Cortex of kidney (tissue), 1 donor: ENCODE results near the gene KRT222.

Experiments used
- DNase-seq: peaks from one replicate; lab custom pipeline; 2025; lab: John Stamatoyannopoulos, UW

Gene KRT222

DNA sequence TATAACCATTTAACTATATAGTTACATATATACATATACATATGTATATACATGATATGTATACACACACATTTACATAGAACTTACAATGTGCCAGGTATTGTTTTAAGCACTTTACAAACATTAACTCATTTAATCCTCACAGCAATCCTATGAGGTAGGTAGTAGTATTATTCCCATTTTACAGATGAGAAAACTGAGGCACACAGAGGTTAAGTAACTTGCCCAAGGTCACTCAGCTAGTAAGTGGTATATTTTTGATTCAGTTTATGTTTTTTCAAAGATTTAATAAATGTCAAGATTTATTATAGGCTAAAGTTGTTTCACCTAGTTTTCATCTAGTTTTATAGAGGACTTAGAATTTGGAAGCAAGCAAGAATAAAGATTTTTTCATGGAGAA is 6.6 kb downstream of the KRT222 start:
- no peak for DNase-seq

- DNase-seq = no peak
Observed at GRCh38 chr17:40651939-40652338, 13.0 kb downstream of the KRT222 start.

GRCh38 chr17:40648384-40648968 is 16.5 kb downstream of the KRT222 start:
- no peak for DNase-seq

DNA sequence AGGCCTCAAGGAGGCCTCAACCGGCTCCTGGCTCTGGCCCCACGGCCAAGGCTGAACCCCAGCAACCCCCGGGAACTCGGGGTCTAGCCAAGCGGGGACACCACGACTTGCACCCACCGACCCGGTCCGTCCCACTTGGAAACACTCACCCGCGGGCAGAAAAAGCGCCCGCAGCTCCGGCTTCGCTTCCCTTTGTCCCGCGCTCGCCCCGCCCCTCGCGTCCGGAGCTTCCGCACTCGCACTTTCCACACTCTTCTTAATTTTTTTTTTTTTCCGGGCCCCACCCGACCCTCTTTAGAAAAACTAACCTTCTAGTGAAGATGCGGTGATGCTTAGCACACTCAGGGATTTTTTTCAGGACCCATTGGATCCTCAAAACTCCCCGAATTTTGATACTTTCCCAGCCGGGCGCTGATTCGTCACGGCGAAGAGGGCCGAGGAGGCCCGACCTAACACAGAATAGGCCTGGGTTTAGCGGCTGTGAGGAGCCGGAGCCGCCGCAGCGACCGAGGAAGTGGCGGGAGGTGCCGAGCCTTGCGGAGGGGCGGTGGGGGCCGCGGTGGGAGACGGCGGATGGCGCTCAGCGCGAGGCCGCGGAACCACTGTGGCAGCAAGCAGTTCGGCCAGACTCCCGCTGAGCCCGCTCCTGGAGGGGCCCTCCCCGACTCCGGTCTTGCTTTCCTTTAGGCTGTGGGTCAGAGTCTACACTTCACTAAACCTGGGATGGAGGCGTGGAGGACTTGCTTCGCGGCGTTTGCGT is 17.2 kb downstream of the KRT222 start, which contains the start of gene SMARCE1:
SMARCE1 (minus strand) TSS at position 195 of the 760 bp plus-strand sequence. CDS start 2,016 bp downstream, outside the sequence.
- no peak for DNase-seq

DNA sequence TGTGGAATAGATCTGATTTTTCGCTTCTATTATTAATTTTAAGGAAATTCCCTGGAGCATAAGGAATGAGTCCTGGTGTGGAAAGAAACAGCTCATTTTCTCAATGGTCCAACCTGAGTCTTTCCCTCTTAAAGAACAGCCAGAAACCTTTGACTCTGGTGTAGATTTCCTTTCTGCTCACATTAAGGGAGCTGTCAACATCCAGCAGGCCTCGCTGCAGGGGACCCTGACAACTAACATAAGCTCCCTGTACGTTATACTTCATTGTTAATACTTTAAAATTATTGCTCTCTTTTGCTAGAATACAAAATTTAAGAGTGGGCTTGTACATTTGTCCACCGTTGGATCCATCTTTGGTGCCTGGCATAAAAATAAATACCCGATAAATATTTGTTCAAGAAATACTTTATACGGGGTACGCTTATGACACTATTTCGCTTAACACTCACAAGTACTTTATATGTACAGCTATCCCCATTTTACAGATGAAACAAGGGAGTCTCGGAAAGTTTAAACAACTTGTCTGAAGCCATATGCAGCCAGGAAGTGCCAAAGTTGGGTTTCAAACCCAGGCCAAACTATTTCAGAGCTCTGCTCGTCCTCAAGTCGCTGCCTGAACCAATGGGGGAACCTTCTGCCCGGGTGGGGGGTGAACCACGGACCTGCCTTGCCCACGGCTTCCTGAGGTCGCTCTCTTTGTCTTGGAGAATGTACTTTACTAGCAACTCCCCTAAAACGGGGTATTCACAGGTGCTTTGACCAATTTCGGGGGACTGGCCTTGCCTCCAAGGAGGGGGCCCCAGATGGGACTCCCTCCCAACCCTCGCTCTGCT is 18.0 kb downstream of the KRT222 start:
- DNase-seq = no peak

- no peak for DNase-seq
Observed at GRCh38 chr17:40645943-40646342, 19.0 kb downstream of the KRT222 start.

GRCh38 chr17:40645291-40645690 is 19.7 kb downstream of the KRT222 start:
- no peak for DNase-seq

- no peak for DNase-seq
Observed at GRCh38 chr17:40637931-40638330, 27.0 kb downstream of the KRT222 start.

DNA sequence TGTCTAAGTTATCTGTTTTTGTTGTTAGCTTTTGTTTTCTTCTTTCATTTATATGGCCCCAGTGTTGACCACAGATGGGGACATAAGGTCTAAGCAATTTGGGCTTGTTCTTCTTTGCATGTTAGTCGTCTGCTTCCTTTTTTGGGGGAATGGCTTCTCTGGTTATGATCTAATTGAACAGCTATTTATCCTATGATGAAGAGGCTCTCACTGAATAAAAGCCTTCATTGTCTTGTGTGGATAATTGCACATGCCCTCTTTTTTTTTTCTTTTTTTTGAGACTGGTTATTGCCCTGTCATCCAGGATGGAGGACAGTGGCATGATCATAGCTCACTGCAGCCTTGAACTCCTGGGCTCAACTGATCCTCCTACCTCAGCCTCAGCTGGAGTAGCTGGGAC is 31.1 kb downstream of the KRT222 start:
- DNase-seq = no peak

GRCh38 chr17:40632216-40632615 is 32.8 kb downstream of the KRT222 start:
- no peak for DNase-seq

DNA sequence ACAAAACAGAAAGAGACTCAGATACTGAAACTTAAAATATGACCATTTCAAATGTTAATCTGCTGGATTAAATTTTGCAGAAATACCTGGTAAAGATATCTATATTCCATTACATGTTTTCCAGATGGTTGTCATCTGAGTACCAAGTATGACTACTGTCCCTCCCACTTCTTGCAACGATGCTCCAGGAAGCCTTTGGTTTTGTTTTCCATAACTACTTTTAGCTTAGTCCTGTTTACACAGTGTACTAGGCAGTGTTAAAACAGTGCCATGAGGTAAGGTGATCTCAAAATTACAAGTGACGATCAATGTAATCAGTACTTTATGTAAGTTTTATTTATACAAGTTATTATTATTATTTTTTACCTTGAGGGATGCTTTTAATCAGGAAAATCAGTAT is 35.1 kb downstream of the KRT222 start:
- DNase-seq = no peak

DNA sequence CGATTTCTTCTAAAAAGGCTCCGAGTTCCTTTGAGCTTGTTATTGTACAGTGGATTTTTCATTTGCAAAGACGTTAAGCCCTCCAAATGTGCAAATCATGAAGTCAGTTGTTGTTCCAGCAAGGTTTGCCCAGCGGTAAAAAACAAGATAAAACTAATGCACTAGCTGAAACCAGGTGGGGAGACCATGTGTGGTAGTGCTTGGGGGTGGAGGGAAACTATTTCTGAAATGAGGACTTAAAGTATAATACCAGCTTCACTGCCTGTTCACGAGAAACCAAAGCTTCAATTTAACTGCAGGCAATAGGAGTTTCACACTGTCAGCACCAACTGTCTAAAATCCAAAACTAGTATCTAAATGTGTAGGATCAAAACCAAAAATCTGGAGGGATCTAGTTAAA is 39.7 kb downstream of the KRT222 start:
- no peak for DNase-seq

DNA sequence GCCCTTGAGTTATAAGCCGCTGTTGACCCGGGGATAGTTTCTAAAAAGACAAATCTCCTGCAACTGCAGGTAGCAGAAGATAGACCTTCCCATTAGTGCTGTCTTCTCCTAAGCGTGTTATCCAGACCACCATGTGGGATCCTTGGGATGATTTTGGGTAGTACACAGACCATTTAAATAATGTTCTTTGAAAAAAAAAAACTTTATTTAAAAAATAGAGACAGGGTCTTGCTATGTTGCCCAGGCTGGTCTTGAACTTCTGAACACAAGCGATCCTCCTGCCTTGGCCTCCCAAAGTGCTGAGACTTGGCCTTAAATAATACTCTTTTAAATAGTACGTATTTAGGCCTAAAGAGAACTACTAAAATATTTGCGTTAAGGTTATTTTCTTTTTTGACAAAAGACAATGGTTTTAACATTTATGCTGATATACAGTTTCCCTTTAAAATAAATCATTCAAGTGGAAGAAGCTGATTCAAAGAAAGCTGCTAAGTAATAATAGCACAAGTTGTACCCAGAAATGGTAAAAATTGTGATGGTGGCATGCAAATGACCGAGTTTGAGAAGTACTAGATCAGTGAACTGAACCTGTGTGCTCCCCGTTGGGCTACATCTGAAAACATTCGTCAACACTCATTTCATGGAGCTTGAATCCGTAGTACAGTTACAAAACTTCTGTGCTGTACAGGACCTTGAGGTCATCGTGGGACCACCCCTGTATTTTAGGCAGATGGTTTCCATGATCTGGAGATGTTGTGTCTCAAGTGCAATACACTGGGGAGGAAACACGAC is 41.4 kb downstream of the KRT222 start:
- DNase-seq = no peak

GRCh38 chr17:40622509-40622928 is 42.5 kb downstream of the KRT222 start:
- DNase-seq = no peak

- DNase-seq = no peak
Observed at GRCh38 chr17:40621578-40621977, 43.4 kb downstream of the KRT222 start.

GRCh38 chr17:40621019-40621418 is 44.0 kb downstream of the KRT222 start:
- DNase-seq = no peak

DNA sequence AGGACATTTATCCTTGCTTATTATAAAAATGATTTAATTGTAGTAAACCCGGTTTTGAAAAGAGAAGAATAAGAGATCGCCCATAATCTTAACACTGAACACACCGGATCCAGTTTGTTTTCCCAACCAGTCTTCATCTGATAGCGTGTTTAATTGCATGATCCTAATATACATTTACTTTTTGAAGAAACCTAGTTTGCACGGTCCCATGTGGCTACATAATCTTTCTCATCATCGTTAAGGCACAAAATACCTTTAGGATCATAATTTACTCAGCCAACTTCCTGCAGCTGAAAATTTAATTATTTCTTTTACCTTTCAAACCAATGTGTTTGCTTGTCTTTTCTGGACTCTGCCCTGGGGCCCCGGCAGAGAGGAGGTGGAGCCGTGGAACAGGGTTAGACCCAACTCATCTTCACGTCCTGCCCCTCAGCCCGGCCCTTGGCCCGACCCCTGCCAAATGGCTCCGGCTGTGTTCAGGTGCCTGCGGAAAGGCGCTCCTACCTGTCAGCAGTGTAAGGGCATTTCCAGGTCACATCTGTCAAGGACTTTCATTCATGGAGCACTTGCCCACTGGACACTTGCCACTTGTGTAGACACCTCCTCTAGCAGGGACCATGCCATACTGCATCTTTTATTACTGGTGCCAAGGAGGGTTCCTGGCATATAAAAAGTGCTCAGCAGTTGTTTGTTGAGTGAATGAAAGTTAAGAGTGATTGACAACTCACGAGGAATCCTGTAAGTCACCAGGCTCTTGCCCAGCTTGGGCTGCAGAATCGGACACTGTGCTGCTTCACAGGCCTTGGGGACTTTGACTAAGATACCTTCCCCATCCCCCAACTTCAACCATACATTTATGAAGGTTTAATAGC is 46.0 kb downstream of the KRT222 start:
- DNase-seq = no peak

DNA sequence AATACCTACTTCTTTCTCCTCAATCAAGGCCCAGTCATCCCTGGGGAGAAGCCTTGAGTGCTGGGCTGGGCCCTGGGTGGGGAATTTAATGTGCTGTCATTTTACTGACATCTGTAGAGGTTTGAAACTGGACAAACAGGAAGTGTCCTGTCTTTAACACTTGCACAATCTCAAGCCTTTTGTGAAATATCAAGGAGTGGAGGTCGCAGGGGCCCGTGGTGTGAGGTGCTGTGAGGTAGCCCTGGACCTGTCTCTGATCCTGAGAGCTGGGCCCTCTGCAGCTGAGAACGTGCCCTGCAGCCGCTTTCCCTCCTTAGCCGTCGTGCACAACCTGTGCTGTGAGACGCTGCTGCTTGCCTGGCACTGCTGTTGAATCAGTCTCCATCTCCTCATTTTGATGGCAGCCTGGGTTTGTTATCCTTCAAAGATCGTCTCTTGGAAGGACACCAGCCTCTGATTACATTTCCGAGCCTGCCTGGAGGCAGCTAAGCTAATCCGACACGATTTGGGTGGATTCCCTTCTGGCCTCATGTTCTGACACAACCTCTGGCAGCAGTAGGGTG is 47.2 kb downstream of the KRT222 start:
- no peak for DNase-seq

DNA sequence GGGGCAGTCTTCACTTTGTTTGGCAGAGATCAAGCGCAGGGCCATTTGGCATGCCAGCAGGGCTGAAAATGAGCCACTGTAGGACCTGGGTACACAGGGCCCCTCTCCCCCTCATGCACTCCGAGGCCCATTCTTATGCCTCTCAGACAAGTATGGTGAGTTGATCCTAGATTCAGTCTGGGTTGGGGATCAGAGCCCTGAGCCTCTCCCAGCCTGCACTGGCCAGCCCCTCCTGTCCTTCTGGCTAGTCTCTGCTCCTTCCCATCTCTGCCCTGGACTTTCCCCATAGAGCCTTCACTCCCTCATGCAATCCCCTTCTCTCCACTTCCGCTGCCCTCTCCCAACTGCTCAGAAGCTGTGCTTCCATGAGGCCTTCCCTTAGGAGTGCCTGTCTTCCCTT is 48.4 kb downstream of the KRT222 start:
- no peak for DNase-seq

DNA sequence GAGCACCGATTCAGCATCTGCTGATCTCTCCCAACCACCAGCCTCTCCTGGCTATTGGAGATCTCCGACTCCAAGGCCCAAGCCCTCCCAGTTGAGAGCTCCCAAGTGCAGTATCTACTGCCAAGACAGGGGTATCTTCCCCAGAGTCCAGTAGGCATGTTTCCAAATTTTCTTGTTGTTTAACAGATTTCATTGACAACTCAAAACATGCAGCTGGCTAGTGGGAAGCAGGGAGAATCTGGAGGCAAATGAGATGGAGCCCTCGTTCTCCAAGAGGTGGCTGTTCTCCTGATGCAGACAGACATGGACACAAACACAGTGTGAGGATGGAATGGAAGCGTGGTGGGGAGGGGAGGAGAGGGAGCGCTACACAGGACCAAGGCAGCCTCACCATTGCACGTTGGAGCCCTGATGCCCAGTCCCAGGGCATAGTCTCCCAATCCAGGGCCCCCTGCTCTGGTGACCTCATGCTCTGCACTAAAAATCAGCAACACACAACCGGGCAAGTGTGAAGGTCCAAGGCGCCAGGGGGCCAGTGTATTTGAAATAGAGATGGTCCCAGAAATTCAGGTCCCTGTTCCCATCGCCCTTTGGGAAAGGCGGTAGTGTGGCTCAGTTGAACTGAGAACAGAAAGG is 49.0 kb downstream of the KRT222 start:
- DNase-seq = no peak
